Posterior cingulate gyrus (tissue), 11 donors: ENCODE measurements around the gene PLCH1.

Source experiments
- DNase-seq, 10 donors: peaks; one replicate each; pipeline versions ENCODE4 v3.0.0 to v3.0.0-alpha.2; 2020 to 2021; ENCODE audit warnings: mixed read lengths in 3 of 10
- intact Hi-C: fragments of 100-400 bp; cut with DNase I; formaldehyde crosslinking; loops from one replicate; pipeline ENCODE4 v1.15.1; 2023

The PLCH1 gene

DNA sequence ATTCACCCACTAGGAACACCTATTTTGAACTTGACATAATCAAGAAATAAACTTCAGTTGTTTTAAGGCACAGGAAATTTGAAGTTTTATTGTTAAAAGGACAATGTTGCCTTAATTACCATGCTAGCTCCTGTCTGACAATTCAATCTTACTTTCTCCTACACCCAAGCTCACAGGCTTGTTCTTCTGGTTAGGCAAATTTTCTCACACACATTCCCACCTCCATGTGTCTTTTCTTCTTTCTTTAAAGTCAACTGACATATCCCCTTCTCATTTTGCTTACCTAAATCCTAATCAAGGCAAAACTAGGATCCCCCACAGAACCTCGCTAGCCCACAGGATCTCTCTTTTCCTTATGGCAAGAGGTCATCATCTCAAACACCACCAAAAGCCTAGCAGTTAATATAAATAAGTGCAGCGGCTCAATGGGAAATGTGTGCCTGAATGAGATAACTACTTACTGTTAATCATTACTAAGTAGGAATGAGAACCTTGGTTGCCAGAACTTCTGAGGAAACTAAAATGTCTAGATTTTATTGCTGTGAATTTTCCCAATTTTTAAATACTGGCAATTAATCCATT lies 189.3 kb downstream of the PLCH1 start:
- no peak for DNase-seq
- intact Hi-C loops: no loop called here

DNA sequence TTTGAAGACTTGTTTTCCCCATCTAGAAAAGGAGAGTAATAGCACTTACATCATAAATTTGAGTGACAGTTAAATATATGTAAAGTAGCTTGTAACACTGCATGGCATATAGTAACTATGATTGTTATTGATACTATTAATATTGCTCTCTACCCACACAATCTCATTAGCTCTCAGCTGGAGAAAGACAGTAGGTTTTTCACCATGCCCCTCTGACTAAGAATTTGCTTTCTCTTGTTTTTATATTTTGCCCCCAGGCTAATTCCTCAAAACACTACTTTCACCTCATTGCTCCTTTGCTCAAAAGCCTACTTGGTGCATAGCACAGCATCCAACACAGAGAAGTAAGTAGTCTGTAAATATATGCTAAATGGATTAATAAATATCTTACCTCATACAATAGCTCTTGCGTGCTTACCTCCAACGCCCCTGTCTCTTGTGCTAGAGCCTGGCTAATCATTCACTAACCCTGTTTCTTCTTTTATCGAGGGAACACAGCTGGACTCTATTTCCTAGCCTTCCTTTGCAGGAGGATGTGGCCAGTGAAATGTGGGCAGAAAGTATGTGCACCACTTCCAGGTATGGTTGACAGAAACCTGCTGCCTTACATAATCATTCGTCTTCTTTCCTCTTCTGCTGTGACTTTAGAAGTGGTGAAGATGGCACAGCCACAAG lies 190.0 kb downstream of the PLCH1 start:
- no peak for DNase-seq
- intact Hi-C loops: no loop called here

DNA sequence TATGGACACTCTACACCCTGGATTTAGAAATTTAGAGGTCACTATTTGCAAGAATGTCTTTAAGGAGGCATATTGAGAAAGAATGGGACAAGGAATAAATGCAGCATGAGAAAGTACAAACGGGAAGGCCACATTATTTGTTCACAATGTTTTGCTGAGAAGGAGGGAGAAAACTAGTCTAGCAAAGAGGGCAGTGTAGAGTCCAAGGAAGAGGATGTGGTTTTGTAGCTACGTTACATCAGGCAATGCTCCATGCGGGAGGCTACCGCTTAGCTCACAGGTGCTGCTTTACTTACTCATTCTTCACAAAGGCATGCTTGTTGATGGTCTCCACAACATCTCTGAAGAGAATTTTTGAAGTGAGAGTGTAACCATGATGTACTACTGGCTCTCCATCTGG lies 191.1 kb downstream of the PLCH1 start:
- intact Hi-C loops: no loop called here
- DNase-seq: no peak

DNA sequence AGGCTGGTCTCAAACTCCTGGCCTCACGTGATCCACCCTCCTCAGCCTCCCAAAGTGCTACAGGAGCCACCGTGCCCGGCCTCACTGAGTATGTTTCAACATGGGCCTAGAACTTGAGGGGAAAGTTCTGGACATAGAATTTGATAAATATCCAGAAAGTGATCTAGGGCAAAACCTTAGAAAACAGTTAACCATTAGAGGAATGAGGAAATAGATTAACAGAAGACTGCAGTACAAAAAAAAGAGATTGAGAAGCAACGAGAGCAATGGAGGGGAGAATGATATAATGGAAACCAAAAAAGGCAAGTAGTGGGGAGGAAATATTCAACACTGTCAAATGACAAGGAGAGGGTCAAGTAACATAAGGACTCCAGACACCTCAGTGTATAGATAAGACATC lies 191.5 kb downstream of the PLCH1 start:
- intact Hi-C loops: no loop called here
- peak in 1 of 10 donors; percentile 61 for DNase-seq

DNA sequence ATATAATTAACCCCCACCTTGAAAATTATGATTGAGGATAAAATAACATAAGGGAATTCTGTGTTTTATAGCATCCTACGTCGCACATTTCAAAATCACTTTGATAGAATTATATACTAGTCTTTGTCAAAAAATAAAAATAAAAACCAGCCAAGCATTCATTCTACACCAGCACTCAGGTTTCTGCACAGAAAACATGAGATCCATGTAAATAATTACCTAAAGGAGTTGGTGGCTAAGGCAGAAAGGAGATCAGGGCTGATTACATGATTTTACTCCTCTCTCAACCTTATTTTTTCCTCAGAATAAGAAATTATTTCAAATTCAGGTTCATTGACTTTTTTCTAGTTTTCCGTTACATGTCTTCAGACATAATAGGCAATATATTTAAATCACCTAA lies 194.5 kb downstream of the PLCH1 start:
- intact Hi-C loops: no loop called here
- DNase-seq: no peak

- DNase-seq: no peak
- intact Hi-C loops: no loop called here
Measured at GRCh38 chr3:155549087-155549486, 195.8 kb downstream of the PLCH1 start.

- intact Hi-C loops: no loop called here
- no peak for DNase-seq
Measured at GRCh38 chr3:155548195-155548594, 196.7 kb downstream of the PLCH1 start.

GRCh38 chr3:155535098-155535497 lies 209.8 kb downstream of the PLCH1 start:
- DNase-seq: no peak
- intact Hi-C loops: no loop called here

DNA sequence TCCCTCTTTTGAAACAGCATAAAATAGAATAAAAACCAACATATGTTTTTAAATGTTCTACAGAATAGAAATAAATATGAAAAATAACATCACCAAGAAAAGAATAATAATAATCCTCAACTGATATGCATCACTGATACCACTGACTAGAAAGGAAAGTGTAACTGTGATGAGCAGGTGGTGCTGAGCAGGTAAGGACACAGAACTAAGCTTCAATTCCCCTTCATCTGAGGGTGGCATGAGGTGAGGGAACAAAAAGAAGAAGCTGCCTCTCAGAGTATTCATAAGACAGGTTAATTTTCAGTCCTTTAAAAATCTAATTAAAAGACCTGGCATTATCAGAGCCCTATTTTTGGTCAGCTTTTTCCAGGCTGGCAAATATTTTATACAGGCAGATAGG lies 216.3 kb downstream of the PLCH1 start:
- intact Hi-C loops: no loop called here
- no peak for DNase-seq

- DNase-seq: no peak
- intact Hi-C loops: no loop called here
Measured at GRCh38 chr3:155525324-155525833, 219.5 kb downstream of the PLCH1 start.

- intact Hi-C loops: no loop called here
- no peak for DNase-seq
Measured at GRCh38 chr3:155520463-155520862, 224.4 kb downstream of the PLCH1 start.

DNA sequence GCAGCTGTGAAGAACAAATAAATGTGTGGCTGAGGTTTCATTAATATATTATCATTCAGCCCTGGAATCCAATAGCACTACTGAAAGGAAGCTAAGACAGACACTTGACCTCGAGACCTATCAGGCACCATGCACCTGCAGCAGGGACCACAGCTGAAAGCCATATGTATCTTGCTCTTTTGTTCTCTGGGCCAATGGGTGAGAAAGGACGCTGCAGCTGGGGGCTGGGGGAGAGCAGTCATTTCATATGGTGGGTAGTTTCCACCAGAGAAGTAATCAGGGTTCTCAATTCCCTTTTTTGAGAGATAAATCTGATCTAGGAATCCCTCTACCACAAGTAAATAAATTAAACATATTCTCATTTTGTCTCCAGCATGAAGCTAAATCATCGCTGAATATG lies 225.8 kb downstream of the PLCH1 start:
- intact Hi-C loops: no loop called here
- no peak for DNase-seq

GRCh38 chr3:155517903-155518302 lies 227.0 kb downstream of the PLCH1 start:
- no peak for DNase-seq
- intact Hi-C loops: no loop called here

- no peak for DNase-seq
- intact Hi-C loops: no loop called here
Measured at GRCh38 chr3:155516439-155516838, 228.4 kb downstream of the PLCH1 start.

- intact Hi-C loops: no loop called here
- no peak for DNase-seq
Measured at GRCh38 chr3:155512867-155513261, 232.0 kb downstream of the PLCH1 start.

DNA sequence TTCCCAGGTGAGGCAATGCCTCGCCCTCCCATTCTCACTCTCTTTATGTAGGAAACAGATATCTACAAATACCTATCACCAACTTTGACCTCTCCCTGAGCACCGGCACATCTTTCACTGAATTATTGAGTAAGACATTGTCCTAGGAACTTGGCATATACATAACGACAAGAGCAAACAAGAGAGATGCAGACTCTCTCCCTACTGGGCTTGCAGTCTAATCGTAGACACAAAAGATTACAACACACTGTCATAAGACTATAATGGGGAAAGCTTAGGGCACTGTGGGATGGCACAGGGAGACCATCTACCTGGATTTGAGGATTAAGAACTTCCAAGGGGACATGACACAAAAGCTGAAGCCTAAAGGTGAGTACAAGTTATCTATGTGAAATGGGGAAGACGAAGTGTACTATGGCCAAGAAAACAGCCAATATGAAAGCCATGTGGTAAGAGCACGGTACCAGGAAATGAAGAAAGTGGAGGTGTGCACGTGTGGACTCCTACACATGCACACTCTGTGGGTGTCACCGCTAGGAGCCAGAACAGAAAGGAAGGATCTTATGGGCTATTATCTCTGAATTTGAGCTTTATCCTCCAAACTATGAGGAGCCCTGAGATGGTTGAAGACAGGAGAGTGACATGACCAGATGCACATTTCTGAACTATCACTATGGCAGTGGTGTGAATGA lies 232.6 kb downstream of the PLCH1 start:
- intact Hi-C loops: no loop called here

GRCh38 chr3:155504682-155505081 lies 240.2 kb downstream of the PLCH1 start:
- intact Hi-C loops: no loop called here
- no peak for DNase-seq

More for the DNA sequence above, 232.6 kb downstream of the PLCH1 start:
- DNase-seq: no peak

- no peak for DNase-seq
- intact Hi-C loops: no loop called here
Measured at GRCh38 chr3:155502630-155503029, 242.2 kb downstream of the PLCH1 start.

- intact Hi-C loops: no loop called here
- DNase-seq: no peak
Measured at GRCh38 chr3:155500194-155500818, 244.6 kb downstream of the PLCH1 start.

- intact Hi-C loops: no loop called here
- DNase-seq: no peak
Measured at GRCh38 chr3:155497930-155498647, 246.8 kb downstream of the PLCH1 start.

DNA sequence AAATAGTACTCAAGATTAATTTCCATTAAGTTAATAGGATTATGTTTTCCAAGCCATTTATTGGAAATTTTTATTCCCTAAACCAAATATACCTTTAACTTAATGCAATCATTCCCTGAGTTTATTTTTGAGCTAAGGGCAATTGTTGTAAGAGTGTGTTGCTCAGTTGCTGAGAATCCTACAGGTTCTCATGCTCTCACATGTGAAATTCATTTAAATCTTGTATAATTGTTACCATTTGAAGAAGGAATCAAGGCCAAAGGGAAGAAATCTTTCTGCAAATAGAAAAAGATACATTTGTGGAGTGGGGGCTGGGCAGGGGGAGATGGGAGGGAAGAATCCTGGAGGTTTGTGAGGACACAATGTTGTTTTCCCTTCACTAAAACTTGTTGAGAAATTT lies 248.7 kb downstream of the PLCH1 start:
- no peak for DNase-seq
- intact Hi-C loops: no loop called here
